ENCODE measurements around the gene LINGO3.

LINGO3 gene

GRCh38 chr19:2307518-2308012 is 389 bp downstream of the LINGO3 start:
- H3K27ac Mint-ChIP-seq: no peak overlapping the region
- H3K4me3 Mint-ChIP-seq: peak overlapping the region; percentile 54
- no peak for ATAC-seq
- H3K9me3 Mint-ChIP-seq: peaks cover 2% of the 10 kb centered on the region
- peaks cover 45% of the 10 kb centered on the region for H3K4me1 Mint-ChIP-seq
- H3K27me3 Mint-ChIP-seq: peaks cover 61% of the 10 kb centered on the region
- H3K36me3 Mint-ChIP-seq: no peaks in the 10 kb centered on the region

GRCh38 chr19:2306971-2307370 is 983 bp downstream of the LINGO3 start:
- peaks cover 61% of the 10 kb centered on the region for H3K27me3 Mint-ChIP-seq
- H3K4me3 Mint-ChIP-seq: no peak overlapping the region
- no peaks in the 10 kb centered on the region for H3K36me3 Mint-ChIP-seq
- ATAC-seq: no peak
- peaks cover 2% of the 10 kb centered on the region for H3K9me3 Mint-ChIP-seq
- H3K27ac Mint-ChIP-seq: no peak overlapping the region
- H3K4me1 Mint-ChIP-seq: peaks cover 47% of the 10 kb centered on the region

GRCh38 chr19:2306281-2306806 is 1.6 kb downstream of the LINGO3 start:
- Mint-ChIP-seq H3K4me1 (peaks cover 51% of the 10 kb centered on the region), H3K27me3 (peaks cover 61% of the 10 kb centered on the region), H3K27ac (peak overlapping the region; percentile 19), H3K9me3 (peaks cover 2% of the 10 kb centered on the region), H3K4me3 (no peak overlapping the region), H3K36me3 (no peaks in the 10 kb centered on the region)
- ATAC-seq: no peak

- Mint-ChIP-seq H3K27me3 (peaks cover 57% of the 10 kb centered on the region), H3K27ac (peak overlapping the region; percentile 19), H3K4me1 (peaks cover 58% of the 10 kb centered on the region), H3K36me3 (no peaks in the 10 kb centered on the region), H3K9me3 (peaks cover 2% of the 10 kb centered on the region), H3K4me3 (no peak overlapping the region)
- ATAC-seq: no peak
Observed at GRCh38 chr19:2305452-2306280, 2.3 kb downstream of the LINGO3 start.

GRCh38 chr19:2303211-2303798 is 4.6 kb downstream of the LINGO3 start:
- peak overlapping the region; percentile 64 for H3K27ac Mint-ChIP-seq
- H3K36me3 Mint-ChIP-seq: no peaks in the 10 kb centered on the region
- H3K27me3 Mint-ChIP-seq: peaks cover 34% of the 10 kb centered on the region
- peak overlapping the region; percentile 67 for H3K4me3 Mint-ChIP-seq
- peaks cover 55% of the 10 kb centered on the region for H3K4me1 Mint-ChIP-seq
- ATAC-seq: peak; percentile 4
- peaks cover 2% of the 10 kb centered on the region for H3K9me3 Mint-ChIP-seq

- peak overlapping the region; percentile 67 for H3K4me3 Mint-ChIP-seq
- H3K4me1 Mint-ChIP-seq: peaks cover 54% of the 10 kb centered on the region
- ATAC-seq: peak; percentile 62
- H3K27ac Mint-ChIP-seq: peak overlapping the region; percentile 64
- peaks cover 32% of the 10 kb centered on the region for H3K27me3 Mint-ChIP-seq
- H3K36me3 Mint-ChIP-seq: no peaks in the 10 kb centered on the region
- H3K9me3 Mint-ChIP-seq: peaks cover 2% of the 10 kb centered on the region
Observed at GRCh38 chr19:2302319-2303210, 5.4 kb downstream of the LINGO3 start.

- ATAC-seq: no peak
- H3K9me3 Mint-ChIP-seq: peaks cover 2% of the 10 kb centered on the region
- H3K36me3 Mint-ChIP-seq: no peaks in the 10 kb centered on the region
- H3K4me3 Mint-ChIP-seq: no peak overlapping the region
- H3K27me3 Mint-ChIP-seq: peaks cover 14% of the 10 kb centered on the region
- peaks cover 38% of the 10 kb centered on the region for H3K4me1 Mint-ChIP-seq
- H3K27ac Mint-ChIP-seq: peak overlapping the region; percentile 57
Observed at GRCh38 chr19:2300533-2300932, 7.4 kb downstream of the LINGO3 start.

- Mint-ChIP-seq H3K27ac (no peak overlapping the region), H3K36me3 (peaks cover 26% of the 10 kb centered on the region), H3K9me3 (no peaks in the 10 kb centered on the region), H3K4me1 (peaks cover 41% of the 10 kb centered on the region), H3K27me3 (no peaks in the 10 kb centered on the region), H3K4me3 (no peak overlapping the region)
- ATAC-seq: no peak
Observed at GRCh38 chr19:2296141-2296540, 11.8 kb downstream of the LINGO3 start.

GRCh38 chr19:2294687-2295335 is 13.1 kb downstream of the LINGO3 start:
- Mint-ChIP-seq H3K4me3 (peak overlapping the region; percentile 66), H3K27me3 (no peaks in the 10 kb centered on the region), H3K36me3 (peaks cover 31% of the 10 kb centered on the region), H3K4me1 (peaks cover 29% of the 10 kb centered on the region), H3K9me3 (no peaks in the 10 kb centered on the region), H3K27ac (peak overlapping the region; percentile 76)
- ATAC-seq: no peak

- ATAC-seq: no peak
- H3K27ac Mint-ChIP-seq: peak overlapping the region; percentile 97
- H3K4me1 Mint-ChIP-seq: peaks cover 55% of the 10 kb centered on the region
- H3K4me3 Mint-ChIP-seq: peak overlapping the region; percentile 86
- no peaks in the 10 kb centered on the region for H3K27me3 Mint-ChIP-seq
- no peaks in the 10 kb centered on the region for H3K9me3 Mint-ChIP-seq
- H3K36me3 Mint-ChIP-seq: peaks cover 31% of the 10 kb centered on the region
Observed at GRCh38 chr19:2291185-2291751, 16.7 kb downstream of the LINGO3 start.

- H3K4me1 Mint-ChIP-seq: peaks cover 57% of the 10 kb centered on the region
- peak overlapping the region; percentile 97 for H3K27ac Mint-ChIP-seq
- H3K27me3 Mint-ChIP-seq: no peaks in the 10 kb centered on the region
- H3K36me3 Mint-ChIP-seq: peaks cover 31% of the 10 kb centered on the region
- peak; percentile 37 for ATAC-seq
- peak overlapping the region; percentile 86 for H3K4me3 Mint-ChIP-seq
- no peaks in the 10 kb centered on the region for H3K9me3 Mint-ChIP-seq
Observed at GRCh38 chr19:2290441-2291184, 17.3 kb downstream of the LINGO3 start.

- peak overlapping the region; percentile 97 for H3K27ac Mint-ChIP-seq
- H3K4me3 Mint-ChIP-seq: peak overlapping the region; percentile 97
- peaks cover 54% of the 10 kb centered on the region for H3K4me1 Mint-ChIP-seq
- ATAC-seq: peak; percentile 82
- H3K36me3 Mint-ChIP-seq: peaks cover 31% of the 10 kb centered on the region
- H3K27me3 Mint-ChIP-seq: no peaks in the 10 kb centered on the region
- no peaks in the 10 kb centered on the region for H3K9me3 Mint-ChIP-seq
Observed at GRCh38 chr19:2289714-2290435, 18.1 kb downstream of the LINGO3 start.
